Stimulated activated CD8-positive, alpha-beta memory T cell treated with anti-CD3 and anti-CD28 coated beads, Interleukin-15, amount 100 ng/mL, for 48 hours (primary cell): ENCODE results near the gene AKNA.
A peak's percentile ranks its signal among the peaks of the same experiment; 100 is the strongest.

Experiments used
- DNase-seq, 2 donors: peaks; one replicate each; pipeline ENCODE4 v3.0.0-alpha.2; 2020; ENCODE audit warnings: low read depth in 2 of 2

Gene AKNA

DNA sequence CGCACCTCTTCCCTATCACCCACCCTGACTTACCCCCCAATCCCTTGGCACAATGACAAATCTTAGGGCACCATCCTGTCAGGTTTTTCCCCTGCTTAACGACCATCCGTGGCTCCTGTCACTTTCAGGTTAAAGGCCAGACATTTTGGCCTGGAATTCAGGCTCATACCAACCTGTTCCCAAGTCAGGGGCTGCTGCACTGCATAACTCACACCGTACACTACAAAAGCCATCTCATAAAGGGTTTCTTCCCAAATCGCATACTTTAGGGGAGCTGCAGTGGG lies 7.5 kb upstream of the AKNA start:
- DNase-seq: no peak

DNA sequence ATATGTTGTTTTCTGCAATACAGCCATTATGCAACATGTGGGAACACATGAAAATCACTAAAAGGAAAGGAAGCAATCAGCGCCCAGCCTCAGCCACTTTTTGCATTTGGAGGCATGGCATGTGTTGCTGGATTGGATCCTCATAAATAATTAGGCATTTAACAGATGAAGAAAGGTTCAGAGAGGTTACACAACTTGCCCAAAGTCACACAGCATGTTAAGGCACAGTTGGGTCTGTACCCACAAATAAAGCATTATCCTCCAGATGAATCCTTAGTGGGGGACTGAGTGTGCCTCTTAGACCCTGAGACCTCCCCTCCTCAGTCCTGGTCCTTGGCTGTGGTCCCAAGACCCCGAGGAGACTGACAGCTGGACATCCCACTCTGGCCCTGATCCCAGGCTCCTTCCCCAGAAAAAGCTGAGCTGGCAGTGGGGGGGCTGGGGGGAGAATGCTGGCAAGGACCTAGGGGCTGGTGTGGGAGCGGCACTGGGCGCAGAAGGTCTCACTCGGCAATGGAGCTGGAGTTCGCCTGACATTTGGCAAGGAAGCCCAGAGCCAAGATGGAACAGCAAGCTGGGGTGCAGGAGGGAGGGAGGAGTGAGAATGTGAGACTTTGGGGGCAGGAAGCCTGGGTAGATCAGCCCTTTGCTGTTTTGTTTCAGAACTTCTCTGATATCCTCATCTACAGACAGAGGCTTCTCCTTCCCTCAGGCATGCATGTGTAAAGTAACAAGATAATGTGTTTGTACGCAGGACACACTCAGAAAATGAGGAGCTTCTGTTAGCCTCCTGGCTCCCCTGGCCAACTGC lies 6.9 kb upstream of the AKNA start:
- no peak for DNase-seq

DNA sequence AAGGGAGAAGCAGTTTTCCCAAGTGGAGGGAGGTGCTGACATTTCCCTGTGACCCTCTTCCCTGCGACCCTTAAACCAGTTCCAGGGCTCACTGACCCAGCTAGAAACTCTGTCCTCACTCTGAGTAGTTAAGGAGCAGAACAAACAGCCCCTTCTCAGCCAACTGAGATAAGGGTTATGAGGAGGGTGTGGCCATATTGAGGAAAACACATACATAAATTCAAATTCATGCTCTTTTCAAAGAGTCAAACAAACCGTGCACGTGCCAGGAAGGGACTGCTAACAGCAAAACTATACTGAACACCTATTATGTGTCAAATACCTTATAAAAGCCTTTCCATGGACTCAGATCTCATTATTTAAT lies 4.9 kb upstream of the AKNA start:
- no peak for DNase-seq

DNA sequence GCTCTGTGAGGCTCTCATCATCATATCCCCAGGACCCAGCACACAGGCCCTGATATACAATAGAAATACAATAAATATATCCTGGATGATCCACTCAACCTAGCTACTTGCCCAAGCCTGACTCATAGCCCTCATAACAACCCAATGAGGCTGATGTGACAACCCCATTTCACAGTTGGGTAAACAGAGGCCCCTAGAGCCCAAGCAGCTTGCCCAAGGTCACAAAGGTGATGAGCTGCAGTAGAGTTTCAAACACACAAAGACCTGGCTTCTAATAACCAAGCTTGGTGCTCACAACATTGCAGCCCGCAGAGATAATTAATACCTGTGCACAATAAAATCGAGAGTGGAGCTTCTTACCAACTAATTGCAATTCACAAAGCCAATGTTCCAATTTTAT lies 3.2 kb upstream of the AKNA start:
- DNase-seq: no peak

DNA sequence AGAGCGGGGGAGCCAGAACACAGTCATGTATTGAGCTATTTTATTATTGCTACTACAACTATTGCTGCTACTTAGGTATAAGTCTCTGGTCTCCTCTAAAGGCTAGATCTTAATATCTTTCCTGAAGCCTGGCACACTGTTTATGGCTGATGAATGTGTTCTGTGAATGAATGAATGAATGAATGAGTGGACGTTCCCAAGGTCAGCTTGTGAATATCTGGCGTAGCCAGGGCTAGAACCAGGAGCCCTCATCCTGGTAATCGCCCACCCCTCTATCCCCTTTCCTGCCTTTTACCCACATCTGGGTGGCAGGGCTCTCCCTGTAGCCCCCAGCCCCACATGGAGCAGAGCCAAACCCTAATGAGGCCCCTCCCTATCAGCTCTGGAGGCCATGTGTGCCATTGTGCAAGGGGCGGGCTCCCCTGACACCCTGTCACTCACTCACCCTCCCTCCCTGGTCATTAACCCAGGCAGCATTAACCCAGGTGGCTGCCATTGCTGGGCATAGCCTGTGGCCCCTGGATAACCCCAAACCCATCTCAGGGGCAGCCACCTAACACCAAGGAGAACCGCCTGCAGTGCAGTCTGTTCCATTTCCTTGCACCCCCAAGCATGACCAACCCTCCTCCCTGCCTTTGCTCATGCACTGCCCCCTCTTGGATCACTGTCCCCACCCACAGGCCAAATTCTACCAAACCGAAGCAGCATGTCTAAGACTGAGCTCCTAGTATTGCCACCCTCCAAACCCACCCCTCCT lies 2.0 kb upstream of the AKNA start:
- DNase-seq: no peak

DNA sequence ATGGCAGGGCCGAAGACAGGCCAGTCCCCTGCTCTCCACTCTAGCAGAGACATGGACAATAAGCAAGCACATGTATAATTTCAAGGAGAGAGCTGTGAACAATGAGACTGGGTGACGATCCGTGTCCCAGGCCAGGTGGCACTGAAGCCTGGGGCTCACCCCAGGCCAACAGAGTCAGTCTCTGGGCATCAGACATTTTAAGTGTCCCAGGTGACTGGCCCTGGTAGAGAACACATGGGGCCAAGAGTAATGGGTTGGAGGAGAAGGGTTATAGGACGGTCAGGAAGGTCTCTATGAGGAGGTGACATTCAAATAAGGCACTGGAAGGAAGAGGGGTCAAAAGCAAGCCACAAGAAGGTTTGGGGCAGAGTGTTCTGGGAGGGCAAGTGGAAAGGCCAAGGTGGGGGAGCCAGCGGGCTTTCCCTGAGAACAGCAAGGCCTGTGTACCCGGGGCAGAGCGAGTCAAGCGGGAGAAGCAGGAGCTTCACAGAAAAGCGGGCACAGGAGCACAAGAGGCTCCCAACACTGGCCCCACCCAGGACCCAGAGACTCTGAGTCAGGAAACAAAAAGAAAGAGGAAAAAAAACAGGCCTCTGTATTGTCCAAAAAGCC lies 1.1 kb upstream of the AKNA start:
- DNase-seq: no peak

DNA sequence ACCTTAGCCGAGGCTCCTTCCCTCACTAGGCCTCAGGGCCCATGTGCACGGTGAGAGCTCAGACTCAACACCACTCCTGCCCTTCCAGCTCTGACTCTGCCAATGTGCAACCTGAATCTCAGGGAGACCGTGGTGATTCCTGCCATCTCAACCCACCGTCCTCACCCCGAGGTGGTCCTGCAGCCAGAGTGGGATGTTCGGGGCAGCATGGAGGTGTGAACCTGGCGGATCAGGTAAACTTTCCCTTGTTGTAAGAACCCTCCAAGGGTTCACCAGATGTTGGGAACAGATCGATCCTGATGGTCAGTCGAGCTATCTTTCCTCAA lies 538 bp upstream of the AKNA start:
- no peak for DNase-seq

DNA sequence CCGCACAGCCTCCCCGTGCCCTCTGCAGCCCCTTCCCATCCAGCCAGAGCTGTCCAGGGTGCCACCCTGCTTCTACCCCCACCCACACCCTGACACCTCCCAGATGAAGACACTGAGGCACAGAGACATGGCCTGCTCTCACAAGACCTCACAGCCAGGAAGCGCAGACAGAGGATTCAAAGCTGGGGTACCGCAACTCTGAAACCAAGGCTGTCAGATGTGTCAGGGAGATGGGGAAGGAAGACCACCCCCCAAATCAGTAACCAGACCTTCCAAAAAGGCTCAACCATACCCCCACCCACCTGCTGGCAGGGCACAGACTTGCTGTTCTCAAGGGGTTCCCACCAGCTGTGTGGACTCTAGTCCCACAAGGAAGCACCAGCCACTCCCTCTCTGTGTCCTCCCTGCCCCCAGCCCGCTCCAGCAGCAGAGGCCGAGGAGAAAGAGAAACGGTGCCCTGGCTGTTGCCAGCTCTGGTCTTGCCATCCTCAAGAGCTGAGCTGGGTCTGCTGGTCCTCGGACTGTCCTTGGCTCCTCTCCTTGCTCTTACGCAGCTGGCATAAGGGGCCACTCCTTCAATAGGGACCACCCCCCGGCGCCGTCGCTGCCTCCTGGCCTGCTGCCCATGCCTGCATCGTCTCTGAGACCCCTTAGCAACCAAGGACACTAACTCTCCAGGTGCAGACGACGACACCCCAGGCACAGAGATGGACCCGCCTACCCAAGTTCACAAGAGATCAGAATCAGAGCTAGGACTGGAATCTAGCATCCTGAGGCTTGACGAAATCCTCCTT lies 699 bp downstream of the AKNA start:
- no peak for DNase-seq

DNA sequence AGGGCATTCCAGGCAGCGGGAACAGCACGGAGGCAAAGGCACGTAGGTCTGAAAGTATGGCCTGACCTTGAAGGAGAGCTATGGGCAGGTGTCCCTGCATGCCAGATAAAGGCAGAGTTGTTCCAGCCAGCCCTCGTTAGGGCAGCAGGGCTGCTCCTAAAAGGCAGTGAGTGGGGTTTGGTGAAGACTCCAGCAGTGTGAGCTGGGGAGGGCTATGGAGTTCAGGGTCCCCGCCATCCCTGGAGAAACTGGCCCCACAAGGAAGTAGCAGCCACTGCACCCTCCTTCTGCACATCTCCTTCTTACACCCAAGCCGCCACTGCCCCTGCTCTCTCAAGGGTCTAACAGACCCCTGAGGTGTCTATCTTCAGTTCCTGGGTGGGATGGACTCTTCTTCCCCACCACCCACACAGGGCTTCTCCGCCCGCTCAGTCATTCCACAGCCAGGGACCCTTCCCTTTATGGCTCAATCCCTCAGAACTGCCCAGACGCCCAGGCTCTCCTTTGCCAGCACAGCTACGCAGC lies 1.4 kb downstream of the AKNA start:
- DNase-seq: no peak

DNA sequence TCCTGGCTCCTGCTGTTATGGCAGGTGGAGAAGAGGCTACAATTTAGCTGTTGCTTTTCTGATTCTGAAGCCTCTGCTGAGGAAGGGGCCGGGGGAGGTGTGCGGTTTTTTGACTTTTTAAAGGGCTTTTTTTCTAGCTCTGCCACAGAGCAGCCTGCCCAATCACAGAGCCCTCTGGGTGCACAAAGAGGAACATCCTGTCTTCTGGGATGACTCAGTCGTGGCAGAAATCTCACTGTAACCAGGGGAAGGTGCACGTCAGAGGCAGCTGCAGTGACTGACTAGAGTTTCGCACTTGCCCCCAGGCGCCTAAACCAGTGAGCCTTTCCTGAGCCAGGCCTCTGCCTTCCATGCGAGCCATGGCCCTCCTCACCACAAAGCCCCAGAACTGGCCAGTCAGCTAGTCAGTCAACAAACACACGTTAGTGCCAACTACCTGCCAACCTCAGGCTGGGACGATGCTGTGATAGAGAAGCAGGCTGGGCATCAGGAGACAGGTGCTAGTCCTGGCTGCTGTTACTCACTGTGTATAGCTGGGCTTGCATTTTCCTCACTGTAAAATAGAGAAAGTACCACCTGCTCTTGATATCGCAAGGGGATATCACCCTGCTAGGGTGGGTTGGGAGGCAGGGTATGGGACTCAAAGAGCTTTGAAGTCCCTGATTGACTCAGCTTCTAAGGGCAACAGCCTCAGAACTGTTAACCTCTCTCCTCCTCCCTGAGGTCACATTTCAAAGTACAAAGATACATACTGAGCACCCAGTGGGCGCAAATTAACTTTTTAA lies 2.2 kb downstream of the AKNA start:
- peak; percentile 83 to 87 for DNase-seq

DNA sequence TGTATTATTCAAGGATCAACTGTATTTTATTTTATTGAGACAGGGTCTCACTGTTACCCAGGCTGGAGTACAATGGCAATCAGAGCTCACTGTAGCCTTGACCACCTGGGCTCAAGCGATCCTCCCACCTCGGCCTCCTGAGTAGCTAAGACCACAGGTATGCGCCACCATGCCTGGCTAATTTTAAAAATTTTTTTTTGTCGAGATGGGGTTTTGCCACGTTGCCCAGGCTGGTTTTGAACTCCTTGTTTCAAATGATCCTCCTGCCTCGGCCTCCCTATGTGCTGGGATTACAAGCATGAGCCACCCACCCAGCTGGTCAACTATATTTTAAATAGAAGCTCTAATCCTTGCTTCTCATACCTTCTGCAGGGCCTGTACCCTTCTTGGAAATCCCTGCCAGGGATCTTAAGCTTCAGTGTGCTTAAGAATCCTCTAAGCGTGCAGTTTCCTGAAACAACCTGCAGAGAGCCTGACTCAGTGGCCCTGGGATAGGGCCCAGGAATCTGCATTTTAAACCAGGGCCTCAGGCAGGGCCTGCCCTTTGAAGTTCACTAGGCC lies 2.9 kb downstream of the AKNA start:
- DNase-seq: no peak

DNA sequence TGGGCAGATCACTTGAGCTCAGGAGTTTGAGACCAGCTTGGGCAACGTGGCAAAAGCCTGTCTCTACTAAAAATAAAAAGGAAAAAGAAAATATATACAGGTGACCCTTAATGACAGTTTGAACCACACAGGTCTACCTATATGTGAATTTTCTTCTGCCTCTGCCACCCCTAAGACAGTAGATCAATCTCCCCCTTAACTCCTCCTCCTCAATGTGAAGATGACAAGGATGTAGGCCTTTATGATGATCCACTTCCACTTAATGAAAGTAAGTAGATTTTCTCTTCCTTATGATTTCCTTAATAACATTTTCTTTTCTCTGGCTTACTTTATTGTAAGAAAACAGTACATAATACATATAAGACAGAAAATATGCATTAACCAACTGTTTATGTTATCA lies 3.4 kb downstream of the AKNA start:
- no peak for DNase-seq

DNA sequence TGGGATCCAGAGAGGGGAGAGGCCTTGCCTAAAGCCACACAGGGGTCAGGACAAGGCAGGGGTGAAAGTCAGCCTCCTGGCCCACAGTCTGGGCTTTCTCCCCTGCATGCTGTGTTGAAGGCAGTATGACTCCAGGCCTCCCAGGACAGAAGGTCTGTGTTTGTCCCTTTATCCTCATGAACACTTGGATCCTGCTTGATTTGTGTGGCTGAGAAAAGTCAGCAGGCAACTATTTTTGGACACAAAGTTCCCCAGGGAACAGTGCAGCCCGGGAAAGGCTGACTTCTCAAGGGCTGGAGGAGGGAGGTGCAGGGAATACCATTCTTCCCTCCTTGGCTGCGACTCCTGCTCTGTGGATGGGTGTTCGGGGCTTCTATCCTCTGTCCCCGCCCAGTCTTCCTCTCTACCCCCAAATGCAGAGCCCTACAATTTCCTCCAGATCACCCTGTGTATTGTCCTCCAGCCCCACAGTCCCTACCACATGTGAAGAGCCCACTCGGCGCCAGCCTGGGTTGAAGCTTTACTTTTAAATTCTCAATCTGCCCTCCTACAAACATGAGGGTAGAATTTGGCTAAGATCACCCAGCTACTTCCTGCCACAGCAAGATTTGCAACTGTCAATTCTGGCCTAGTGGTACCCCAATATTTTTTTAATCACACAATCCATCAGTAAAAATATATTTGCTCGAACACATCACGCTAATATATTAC lies 4.1 kb downstream of the AKNA start:
- DNase-seq: no peak

DNA sequence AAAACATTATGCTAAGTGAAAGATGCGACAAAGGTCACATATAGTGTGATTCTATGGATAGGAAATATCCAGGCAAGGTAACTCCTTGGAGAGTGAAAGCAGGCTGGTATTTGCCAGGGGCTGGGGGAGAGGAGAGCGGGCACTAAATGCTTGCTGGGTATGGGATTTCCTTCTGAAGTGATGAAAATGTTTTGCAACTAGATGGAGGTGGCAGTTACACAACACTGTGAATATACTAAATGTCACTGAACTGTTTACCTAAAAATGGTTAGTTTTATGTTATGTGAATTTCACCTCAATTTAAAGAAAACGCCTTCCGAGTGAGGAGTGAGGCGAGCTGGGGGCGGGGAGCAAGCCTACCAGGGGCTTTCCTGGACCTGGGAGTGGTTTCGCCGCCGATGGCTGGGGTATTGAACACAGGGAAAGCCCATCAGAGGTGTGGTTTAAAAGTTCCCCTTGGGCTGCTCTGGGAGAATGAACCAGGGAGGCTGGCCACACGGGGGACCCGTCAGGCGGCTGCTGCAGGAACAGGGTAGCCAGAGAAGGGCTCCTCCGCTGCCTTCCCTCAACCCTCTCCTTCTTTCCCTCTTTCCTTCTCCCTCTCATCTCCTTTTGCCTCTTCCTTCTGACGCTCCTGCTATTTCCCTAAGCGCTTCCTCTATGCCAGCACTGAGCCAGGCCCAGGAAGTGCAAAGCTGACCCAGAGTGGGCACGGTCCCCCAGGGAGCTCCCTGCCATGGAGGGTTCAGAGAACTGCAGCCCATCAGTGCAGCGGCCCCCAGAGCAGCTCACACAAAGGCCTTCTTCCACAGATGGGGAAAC lies 4.9 kb downstream of the AKNA start:
- peak; percentile 71 to 76 for DNase-seq

DNA sequence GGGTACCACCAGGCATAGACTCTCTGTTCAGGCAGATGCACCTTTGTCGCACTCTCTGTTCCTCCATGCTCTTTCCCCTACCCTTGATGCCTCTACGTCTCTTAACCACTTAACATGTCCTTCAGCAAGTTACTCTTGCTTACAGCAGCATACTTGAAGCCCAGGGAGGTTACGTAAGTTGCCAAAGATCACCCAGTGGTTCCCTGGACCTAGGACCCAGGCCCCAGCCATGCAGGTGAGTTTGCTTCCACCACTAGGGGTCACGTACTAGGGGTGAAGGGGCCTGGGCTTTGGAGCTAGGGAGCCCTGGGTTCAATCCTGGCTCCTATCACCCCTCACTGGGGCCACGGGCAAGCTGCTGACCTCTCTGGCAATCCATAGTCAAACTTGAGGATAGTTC lies 8.9 kb downstream of the AKNA start:
- DNase-seq: no peak

DNA sequence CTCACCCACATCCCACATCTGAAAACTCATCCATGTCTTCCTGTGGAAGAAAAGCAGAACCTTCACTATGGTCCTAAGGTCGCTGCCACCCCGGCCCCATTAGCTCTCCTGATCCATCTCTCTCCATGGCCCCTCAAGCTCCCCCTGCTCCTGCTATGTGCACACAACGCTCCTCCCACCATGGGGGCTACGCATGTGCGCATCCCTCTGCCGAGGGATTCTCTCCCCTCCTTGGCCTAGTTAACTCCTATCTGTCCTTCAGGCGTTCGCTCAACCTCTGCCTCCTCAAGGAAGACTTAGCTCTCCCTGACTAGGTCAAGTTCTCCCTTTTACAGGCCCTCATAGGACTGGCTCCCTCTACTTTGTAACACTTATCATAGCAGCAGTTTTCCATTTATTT lies 9.8 kb downstream of the AKNA start:
- DNase-seq: no peak

DNA sequence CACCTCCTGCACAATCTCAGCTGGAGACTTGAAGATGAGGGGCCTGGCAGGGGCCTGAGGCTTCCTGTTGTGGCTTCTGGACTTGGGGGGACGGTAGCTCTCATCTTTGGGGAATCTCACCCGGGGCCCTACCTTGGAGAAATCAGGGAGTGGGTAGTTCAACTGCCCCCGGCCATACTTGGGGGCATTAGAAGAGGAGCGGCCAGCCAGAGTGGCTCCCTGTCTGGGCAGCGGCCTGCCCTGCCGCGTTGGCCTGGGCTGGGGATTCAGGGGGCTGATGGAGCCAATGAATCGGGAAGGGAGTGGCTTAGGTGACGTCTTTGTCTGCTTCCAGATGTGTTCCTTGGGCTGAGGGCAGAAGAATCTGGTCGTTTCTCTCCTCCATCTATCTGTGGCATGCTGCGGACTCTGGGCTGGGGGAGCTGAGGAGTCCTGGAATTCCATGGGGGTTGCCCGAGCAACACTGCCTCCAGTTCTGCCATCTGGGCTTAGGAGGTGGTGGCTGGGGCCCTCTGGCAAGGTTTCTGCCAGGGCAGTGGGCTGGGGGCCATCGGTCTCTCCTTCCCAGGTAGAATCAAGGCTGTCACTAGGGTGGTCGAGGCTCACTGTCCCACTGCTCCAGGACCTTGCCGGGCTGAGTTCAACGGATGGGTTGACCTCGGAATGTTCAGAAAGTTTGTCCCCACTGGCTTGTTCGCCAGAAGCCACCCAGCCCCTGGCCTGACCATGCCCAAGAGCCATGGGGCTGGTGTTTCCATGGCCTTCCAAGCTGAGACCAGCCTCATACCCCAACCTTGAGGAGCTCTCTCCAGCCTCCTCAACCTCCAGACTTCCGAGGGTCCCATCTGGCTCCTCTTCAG lies 11.0 kb downstream of the AKNA start:
- DNase-seq: no peak

DNA sequence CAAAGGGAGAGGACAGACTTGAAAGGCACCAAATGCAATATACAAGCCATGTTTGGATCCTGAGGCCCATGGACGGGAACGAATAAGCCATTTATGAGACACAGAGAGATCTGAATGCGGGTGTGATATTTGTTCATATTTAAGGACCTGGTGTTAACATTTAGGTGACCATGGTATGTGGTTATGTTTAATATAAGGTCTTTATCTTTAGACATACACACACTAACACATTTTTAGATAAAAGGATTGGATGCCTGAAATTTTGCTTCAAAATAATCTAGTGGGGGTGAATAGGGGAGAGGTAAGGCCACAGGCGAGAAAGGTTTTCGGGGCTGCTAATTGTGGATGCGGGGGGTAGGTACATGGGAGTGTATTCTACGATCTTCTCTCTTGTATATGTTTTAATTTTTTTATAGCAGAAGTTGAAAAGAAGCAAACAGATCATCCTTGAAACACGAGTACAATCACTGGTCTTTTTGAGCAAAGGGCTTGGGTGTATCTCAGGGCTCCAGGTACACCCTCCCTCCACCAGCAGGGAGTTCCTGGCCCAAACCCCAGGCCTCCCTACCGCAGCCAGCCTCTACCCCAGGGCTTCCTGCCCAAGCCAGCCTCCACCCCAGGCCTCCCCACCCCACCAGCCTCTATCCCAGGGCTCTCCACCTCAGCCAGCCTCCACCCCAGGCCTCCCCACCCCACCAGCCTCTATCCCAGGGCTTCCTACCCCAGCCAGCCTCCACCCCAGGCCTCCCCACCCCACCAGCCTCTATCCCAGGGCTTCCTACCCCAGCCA lies 12.2 kb downstream of the AKNA start:
- DNase-seq: no peak
